Neural progenitor cell (in vitro differentiated cells): ENCODE data around the gene RND3. TPM values are rescaled to one million over a fixed set of nuclear protein-coding genes. Genes with fewer than 3 reads are reported as not detected.

Source experiments
- DNase-seq: peaks from one replicate; pipeline ENCODE4 v3.0.0-alpha.2; 2016; ENCODE audit warnings: low spot score
- H2AFZ ChIP-seq: fragments of 200-600 bp; sonication (generic); replicated peaks from 2 replicates; pipeline ENCODE4 v1.6.1; 2016; ENCODE audit warnings: antibody characterized with exemption
- H3F3A ChIP-seq: fragments of 200-600 bp; sonication (generic); 2 replicates; pipeline ENCODE4 v1.6.1; 2016; ENCODE audit warnings: antibody characterized with exemption, low read depth
- H3K27ac ChIP-seq: fragments of 200-600 bp; sonication (generic); 2 replicates; pipeline ENCODE4 v1.5.1; 2016; ENCODE audit warnings: mild to moderate bottlenecking
- H3K27me3 ChIP-seq: fragments of 200-600 bp; sonication (generic); 2 replicates; pipeline ENCODE4 v1.6.1; 2016; ENCODE audit warnings: mild to moderate bottlenecking, moderate library complexity
- H3K36me3 ChIP-seq: fragments of 200-600 bp; sonication (generic); 2 replicates; pipeline ENCODE4 v1.5.1; 2016
- H3K4me1 ChIP-seq: fragments of 200-600 bp; sonication (generic); 2 replicates; pipeline ENCODE4 v1.6.1; 2016; ENCODE audit warnings: mixed run types
- H3K4me2 ChIP-seq: fragments of 200-600 bp; sonication (generic); 2 replicates; pipeline ENCODE4 v1.6.1; 2016
- H3K4me3 ChIP-seq: fragments of 200-600 bp; sonication (generic); 2 replicates; pipeline ENCODE4 v1.5.1; 2016
- H3K79me2 ChIP-seq: fragments of 200-600 bp; sonication (generic); 2 replicates; pipeline ENCODE4 v1.6.1; 2016; ENCODE audit warnings: low read depth
- H3K9ac ChIP-seq: fragments of 200-600 bp; sonication (generic); 2 replicates; pipeline ENCODE4 v1.6.1; 2016
- H3K9me3 ChIP-seq: fragments of 200-600 bp; sonication (generic); 2 replicates; pipeline ENCODE4 v1.5.1; 2016; ENCODE audit warnings: low read depth
- H4K20me1 ChIP-seq: fragments of 200-600 bp; sonication (generic); 2 replicates; pipeline ENCODE4 v1.6.1; 2016; ENCODE audit warnings: low read depth
- H3K27ac Mint-ChIP-seq: 3 replicates; pipeline ENCODE4 v1.8.0; 2021; ENCODE audit warnings: mixed read lengths
- H3K27me3 Mint-ChIP-seq: 2 replicates; pipeline ENCODE4 v1.8.0; 2022; ENCODE audit warnings: low read depth, mild to moderate bottlenecking, inconsistent platforms, moderate library complexity, mixed read lengths; ENCODE audit not compliant: insufficient read depth
- H3K36me3 Mint-ChIP-seq: 3 replicates; pipeline ENCODE4 v1.8.0; 2021; ENCODE audit warnings: mixed read lengths
- H3K4me1 Mint-ChIP-seq: 3 replicates; pipeline ENCODE4 v1.8.0; 2021; ENCODE audit warnings: mixed read lengths
- H3K4me3 Mint-ChIP-seq: 3 replicates; pipeline ENCODE4 v1.8.0; 2021; ENCODE audit warnings: mild to moderate bottlenecking, moderate library complexity, mixed read lengths
- H3K9me3 Mint-ChIP-seq: 3 replicates; pipeline ENCODE4 v1.8.0; 2020; ENCODE audit warnings: mixed read lengths
- CTCF ChIP-seq: fragments of 200-600 bp; sonication (generic); IDR thresholded peaks from 2 replicates; pipeline ENCODE4 v1.5.1; 2017; ENCODE audit warnings: antibody characterized with exemption, mild to moderate bottlenecking
- EZH2 ChIP-seq: fragments of 200-600 bp; sonication (generic); IDR thresholded peaks from 2 replicates; pipeline ENCODE4 v1.6.1; 2017; ENCODE audit warnings: antibody characterized with exemption, mild to moderate bottlenecking, moderate library complexity
- EZH2phosphoT487 ChIP-seq: fragments of 200-600 bp; sonication (generic); IDR thresholded peaks from 2 replicates; pipeline ENCODE4 v1.6.1; 2017; ENCODE audit warnings: antibody characterized with exemption
- total RNA-seq: library from RNA; depleted of rRNA; stranded (reverse); fragments of >200 nt; gene quantifications from 2 replicates; pipeline ENCODE4 v1.2.3, GENCODE V29; 2015; ENCODE audit warnings: low replicate concordance

Gene RND3
- total RNA-seq, 1 donor from 2014 or later: 4.0 TPM

GRCh38 chr2:150473767-150474166 is 13.7 kb downstream of the RND3 start:
- H3K4me3 Mint-ChIP-seq: no peak overlapping the region
- DNase-seq: no peak
- H3K27ac Mint-ChIP-seq: no peak overlapping the region
- no peak for TF ChIP-seq CTCF
- TF ChIP-seq EZH2: no peak
- TF ChIP-seq EZH2phosphoT487: no peak
- peaks cover 47% of the 10 kb centered on the region for H3K4me1 Mint-ChIP-seq
- Histone ChIP-seq H2AFZ (no peak overlapping the region), H3K79me2 (peaks cover 5% of the 10 kb centered on the region), H3K4me3 (no peak overlapping the region), H3K27ac (no peak overlapping the region), H3K4me1 (peaks cover 21% of the 10 kb centered on the region), H3K36me3 (no peaks in the 10 kb centered on the region), H3F3A (no peaks in the 10 kb centered on the region), H3K27me3 (no peaks in the 10 kb centered on the region), H3K9ac (no peak overlapping the region), H4K20me1 (no peaks in the 10 kb centered on the region), H3K9me3 (no peaks in the 10 kb centered on the region), H3K4me2 (no peak overlapping the region)
- H3K36me3 Mint-ChIP-seq: peaks cover 58% of the 10 kb centered on the region
- no peaks in the 10 kb centered on the region for H3K9me3 Mint-ChIP-seq
- H3K27me3 Mint-ChIP-seq: no peaks in the 10 kb centered on the region

GRCh38 chr2:150472511-150472899 is 15.0 kb downstream of the RND3 start:
- H3K36me3 Mint-ChIP-seq: peaks cover 58% of the 10 kb centered on the region
- no peaks in the 10 kb centered on the region for H3K27me3 Mint-ChIP-seq
- Histone ChIP-seq H4K20me1 (no peaks in the 10 kb centered on the region), H3K27me3 (no peaks in the 10 kb centered on the region), H3K79me2 (peaks cover 2% of the 10 kb centered on the region), H3K9ac (no peak overlapping the region), H3K36me3 (no peaks in the 10 kb centered on the region), H3K4me2 (no peak overlapping the region), H3K27ac (no peak overlapping the region), H3K4me1 (peaks cover 9% of the 10 kb centered on the region), H3K4me3 (no peak overlapping the region), H2AFZ (no peak overlapping the region), H3F3A (no peaks in the 10 kb centered on the region), H3K9me3 (no peaks in the 10 kb centered on the region)
- no peak for TF ChIP-seq EZH2
- TF ChIP-seq CTCF: no peak
- TF ChIP-seq EZH2phosphoT487: no peak
- no peak overlapping the region for H3K4me3 Mint-ChIP-seq
- H3K9me3 Mint-ChIP-seq: no peaks in the 10 kb centered on the region
- DNase-seq: no peak
- no peak overlapping the region for H3K27ac Mint-ChIP-seq
- peaks cover 36% of the 10 kb centered on the region for H3K4me1 Mint-ChIP-seq

GRCh38 chr2:150471813-150472510 is 15.5 kb downstream of the RND3 start:
- Mint-ChIP-seq H3K27ac (no peak overlapping the region), H3K4me1 (peaks cover 30% of the 10 kb centered on the region), H3K9me3 (no peaks in the 10 kb centered on the region), H3K4me3 (no peak overlapping the region), H3K27me3 (no peaks in the 10 kb centered on the region), H3K36me3 (peaks cover 58% of the 10 kb centered on the region)
- H3K4me1 ChIP-seq: peaks cover 3% of the 10 kb centered on the region
- no peak overlapping the region for H3K4me3 ChIP-seq
- no peak overlapping the region for H2AFZ ChIP-seq
- no peaks in the 10 kb centered on the region for H3F3A ChIP-seq
- H3K9me3 ChIP-seq: no peaks in the 10 kb centered on the region
- H3K79me2 ChIP-seq: no peaks in the 10 kb centered on the region
- no peaks in the 10 kb centered on the region for H4K20me1 ChIP-seq
- TF ChIP-seq EZH2phosphoT487 (no peak), EZH2 (no peak), CTCF (no peak)
- H3K27ac ChIP-seq: no peak overlapping the region
- H3K36me3 ChIP-seq: no peaks in the 10 kb centered on the region
- H3K27me3 ChIP-seq: no peaks in the 10 kb centered on the region
- no peak overlapping the region for H3K4me2 ChIP-seq
- no peak for DNase-seq
- no peak overlapping the region for H3K9ac ChIP-seq
